ENCODE data around the gene SCNN1A.

SCNN1A gene

GRCh38 chr12:6375269-6376078, at the start of gene SCNN1A:
TSS of gene SCNN1A (minus strand) at chr12:6375563. CDS start at chr12:6374783, 780 bp downstream.
- no peak for DNase-seq (ENCODE audit: low read depth)

- no peak for DNase-seq (ENCODE audit: low read depth)
Observed at GRCh38 chr12:6424866-6425265, 49.5 kb upstream of the SCNN1A start.

- DNase-seq (ENCODE audit: low read depth) = no peak
Observed at GRCh38 chr12:6424008-6424347, 48.6 kb upstream of the SCNN1A start.

GRCh38 chr12:6423267-6424007, 48.1 kb upstream of the SCNN1A start:
- DNase-seq (ENCODE audit: low read depth) = peak; percentile 90

- DNase-seq (ENCODE audit: low read depth) = no peak
Observed at GRCh38 chr12:6420364-6420763, 45.0 kb upstream of the SCNN1A start.

- DNase-seq (ENCODE audit: low read depth) = no peak
Observed at GRCh38 chr12:6418796-6419195, 43.4 kb upstream of the SCNN1A start.

GRCh38 chr12:6416596-6416995, 41.2 kb upstream of the SCNN1A start:
- DNase-seq (ENCODE audit: low read depth) = no peak

GRCh38 chr12:6407236-6407954, 32.0 kb upstream of the SCNN1A start:
- DNase-seq (ENCODE audit: low read depth) = peak; percentile 61

- no peak for DNase-seq (ENCODE audit: low read depth)
Observed at GRCh38 chr12:6405963-6406362, 30.6 kb upstream of the SCNN1A start.

GRCh38 chr12:6404390-6404789, 29.0 kb upstream of the SCNN1A start:
- no peak for DNase-seq (ENCODE audit: low read depth)

- no peak for DNase-seq (ENCODE audit: low read depth)
Observed at GRCh38 chr12:6399884-6400644, 24.7 kb upstream of the SCNN1A start.

- no peak for DNase-seq (ENCODE audit: low read depth)
Observed at GRCh38 chr12:6396031-6396430, 20.7 kb upstream of the SCNN1A start.

- no peak for DNase-seq (ENCODE audit: low read depth)
Observed at GRCh38 chr12:6394398-6394797, 19.0 kb upstream of the SCNN1A start.

GRCh38 chr12:6393109-6393508, 17.7 kb upstream of the SCNN1A start:
- no peak for DNase-seq (ENCODE audit: low read depth)

GRCh38 chr12:6392504-6392903, 17.1 kb upstream of the SCNN1A start:
- DNase-seq (ENCODE audit: low read depth) = no peak

- no peak for DNase-seq (ENCODE audit: low read depth)
Observed at GRCh38 chr12:6391013-6391412, 15.7 kb upstream of the SCNN1A start.

- DNase-seq (ENCODE audit: low read depth) = no peak
Observed at GRCh38 chr12:6390084-6390799, 14.9 kb upstream of the SCNN1A start.

- no peak for DNase-seq (ENCODE audit: low read depth)
Observed at GRCh38 chr12:6387541-6387940, 12.2 kb upstream of the SCNN1A start.

- no peak for DNase-seq (ENCODE audit: low read depth)
Observed at GRCh38 chr12:6386491-6386890, 11.1 kb upstream of the SCNN1A start.

GRCh38 chr12:6386038-6386437, 10.7 kb upstream of the SCNN1A start:
- DNase-seq (ENCODE audit: low read depth) = no peak
